Erythroblast (primary cell): ENCODE results near the gene FUT8.
A peak's percentile ranks its signal among the peaks of the same experiment; 100 is the strongest.

Source experiments
- DNase-seq, 2 experiments: peaks; one replicate each; lab custom pipeline; 2025; lab: John Stamatoyannopoulos, UW
- GATA1 ChIP-seq: IDR thresholded peaks from 2 replicates; pipeline ENCODE4 v1.6.1; 2011; ENCODE audit warnings: low read depth, mild to moderate bottlenecking, control low read depth, low read length, moderate library complexity
- POLR2A ChIP-seq: IDR thresholded peaks from 2 replicates; pipeline ENCODE4 v1.6.1; 2011; ENCODE audit warnings: mild to moderate bottlenecking, low read length

Gene FUT8

GRCh38 chr14:65594153-65594881 lies 181.8 kb downstream of the FUT8 start:
- no peak for TF ChIP-seq POLR2A
- TF ChIP-seq GATA1: no peak
- no peak for DNase-seq

- TF ChIP-seq GATA1 (no peak), POLR2A (no peak)
- DNase-seq: no peak
These were observed 182.3 kb downstream of the FUT8 start for GRCh38 chr14:65594882-65595237.

GRCh38 chr14:65599375-65599774 lies 186.8 kb downstream of the FUT8 start:
- no peak for DNase-seq
- no peak for TF ChIP-seq POLR2A
- no peak for TF ChIP-seq GATA1

GRCh38 chr14:65600742-65601141 lies 188.2 kb downstream of the FUT8 start:
- DNase-seq: no peak
- TF ChIP-seq POLR2A (no peak), GATA1 (no peak)

- TF ChIP-seq GATA1 (no peak), POLR2A (no peak)
- DNase-seq: no peak
These were observed 192.0 kb downstream of the FUT8 start for GRCh38 chr14:65604535-65604934.

GRCh38 chr14:65604936-65605335 lies 192.4 kb downstream of the FUT8 start:
- peak; percentile 16 to 28 for DNase-seq
- TF ChIP-seq POLR2A: no peak
- no peak for TF ChIP-seq GATA1

GRCh38 chr14:65606460-65606859 lies 193.9 kb downstream of the FUT8 start:
- peak in 1 of 2 experiments; percentile 13 for DNase-seq
- TF ChIP-seq POLR2A (no peak), GATA1 (no peak)

- no peak for DNase-seq
- TF ChIP-seq GATA1: no peak
- no peak for TF ChIP-seq POLR2A
These were observed 200.7 kb downstream of the FUT8 start for GRCh38 chr14:65613131-65613650.

GRCh38 chr14:65618996-65619395 lies 206.5 kb downstream of the FUT8 start:
- no peak for DNase-seq

GRCh38 chr14:65620195-65620594 lies 207.7 kb downstream of the FUT8 start:
- DNase-seq: no peak
- TF ChIP-seq POLR2A (no peak), GATA1 (no peak)

More at GRCh38 chr14:65618996-65619395, 206.5 kb downstream of the FUT8 start:
- TF ChIP-seq GATA1 (no peak), POLR2A (no peak)

- no peak for TF ChIP-seq GATA1
- TF ChIP-seq POLR2A: no peak
- no peak for DNase-seq
These were observed 210.2 kb downstream of the FUT8 start for GRCh38 chr14:65622703-65623102.

- TF ChIP-seq POLR2A: no peak
- TF ChIP-seq GATA1: no peak
- no peak for DNase-seq
These were observed 211.2 kb downstream of the FUT8 start for GRCh38 chr14:65623759-65624158.

GRCh38 chr14:65627315-65627714 lies 214.8 kb downstream of the FUT8 start:
- no peak for DNase-seq
- TF ChIP-seq GATA1 (no peak), POLR2A (no peak)

- TF ChIP-seq POLR2A: no peak
- no peak for TF ChIP-seq GATA1
- no peak for DNase-seq
These were observed 216.1 kb downstream of the FUT8 start for GRCh38 chr14:65628664-65629063.

- DNase-seq: no peak
- TF ChIP-seq GATA1 (no peak), POLR2A (no peak)
These were observed 218.5 kb downstream of the FUT8 start for GRCh38 chr14:65631040-65631439.
